Brain pericyte (primary cell): ENCODE measurements around the gene ZNF776.
"Not testable (repeated sequence)": the region's sequence is repeated elsewhere in the genome, so short reads cannot be mapped to it uniquely, and the experiment has no call there.

Source experiments
- DNase-seq: peaks from one replicate; pipeline ENCODE4 v3.0.0-alpha.2; 2012; ENCODE audit warnings: low read depth, low spot score

The ZNF776 gene

GRCh38 chr19:57746580-57747471 lies at the start of gene ZNF776:
Gene ZNF776 (plus strand): TSS chr19:57746815. CDS start chr19:57747059, 244 bp downstream.
- DNase-seq: peak; percentile 63

GRCh38 chr19:57701625-57702024 lies 45.0 kb upstream of the ZNF776 start:
- DNase-seq: no peak

- no peak for DNase-seq
Observed at GRCh38 chr19:57706346-57706745, 40.3 kb upstream of the ZNF776 start.

GRCh38 chr19:57708641-57709361 lies 37.8 kb upstream of the ZNF776 start, which contains the start of gene ZNF154:
Gene ZNF154 (minus strand): TSS chr19:57709204. CDS start chr19:57708971, 233 bp downstream.
- peak; percentile 47 for DNase-seq

- no peak for DNase-seq
Observed at GRCh38 chr19:57709616-57710015, 37.0 kb upstream of the ZNF776 start.

- DNase-seq: no peak
Observed at GRCh38 chr19:57712222-57712621, 34.4 kb upstream of the ZNF776 start.

- no peak for DNase-seq
Observed at GRCh38 chr19:57719424-57719823, 27.2 kb upstream of the ZNF776 start.

- no peak for DNase-seq
Observed at GRCh38 chr19:57719901-57720519, 26.6 kb upstream of the ZNF776 start.

- no peak for DNase-seq
Observed at GRCh38 chr19:57720878-57721277, 25.7 kb upstream of the ZNF776 start.

- not testable (repeated sequence) for DNase-seq
Observed at GRCh38 chr19:57738320-57738719, 8.3 kb upstream of the ZNF776 start.

GRCh38 chr19:57738770-57739169 lies 7.8 kb upstream of the ZNF776 start:
- DNase-seq: not testable (repeated sequence)

- no peak for DNase-seq
Observed at GRCh38 chr19:57747472-57747807, 825 bp downstream of the ZNF776 start.

- no peak for DNase-seq
Observed at GRCh38 chr19:57748029-57748428, 1.4 kb downstream of the ZNF776 start.

GRCh38 chr19:57754091-57754673 lies 7.6 kb downstream of the ZNF776 start:
- no peak for DNase-seq

- DNase-seq: no peak
Observed at GRCh38 chr19:57755031-57755430, 8.4 kb downstream of the ZNF776 start.

- no peak for DNase-seq
Observed at GRCh38 chr19:57757941-57758340, 11.3 kb downstream of the ZNF776 start.

- DNase-seq: no peak
Observed at GRCh38 chr19:57759096-57759495, 12.5 kb downstream of the ZNF776 start.

GRCh38 chr19:57769345-57770131 lies 22.9 kb downstream of the ZNF776 start, which contains the start of gene ZNF586:
Gene ZNF586 (plus strand): TSS chr19:57769676. CDS start chr19:57769843, 167 bp downstream.
- peak; percentile 70 for DNase-seq

GRCh38 chr19:57771417-57771816 lies 24.8 kb downstream of the ZNF776 start:
- no peak for DNase-seq

GRCh38 chr19:57773488-57773887 lies 26.9 kb downstream of the ZNF776 start:
- no peak for DNase-seq

- DNase-seq: no peak
Observed at GRCh38 chr19:57776764-57777296, 30.2 kb downstream of the ZNF776 start.
